ENCODE results near the gene PCNT.
"Not testable (repeated sequence)": the region's sequence is repeated elsewhere in the genome, so short reads cannot be mapped to it uniquely, and the experiment has no call there.

Gene PCNT

DNA sequence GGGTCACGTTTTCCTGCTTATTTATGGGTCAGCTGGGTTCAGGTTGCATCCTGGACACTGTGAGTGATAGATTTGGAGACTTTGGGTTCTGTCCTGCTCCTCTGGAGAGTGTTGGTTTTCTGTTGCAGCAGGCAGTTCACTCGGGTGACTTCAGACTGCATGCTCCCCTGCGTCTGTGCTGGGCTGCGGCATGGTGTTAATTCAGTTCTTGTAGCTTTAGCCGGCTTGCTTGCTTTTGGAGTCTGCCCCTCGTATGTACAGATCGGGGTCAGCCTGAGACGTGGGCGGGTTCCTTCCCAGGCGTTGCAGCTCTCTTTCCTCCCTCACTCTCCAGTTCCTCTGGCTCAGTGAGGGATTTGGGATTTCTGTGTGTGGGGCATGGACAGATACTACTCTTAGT is 38.0 kb downstream of the PCNT start:
- no peak for DNase-seq

DNA sequence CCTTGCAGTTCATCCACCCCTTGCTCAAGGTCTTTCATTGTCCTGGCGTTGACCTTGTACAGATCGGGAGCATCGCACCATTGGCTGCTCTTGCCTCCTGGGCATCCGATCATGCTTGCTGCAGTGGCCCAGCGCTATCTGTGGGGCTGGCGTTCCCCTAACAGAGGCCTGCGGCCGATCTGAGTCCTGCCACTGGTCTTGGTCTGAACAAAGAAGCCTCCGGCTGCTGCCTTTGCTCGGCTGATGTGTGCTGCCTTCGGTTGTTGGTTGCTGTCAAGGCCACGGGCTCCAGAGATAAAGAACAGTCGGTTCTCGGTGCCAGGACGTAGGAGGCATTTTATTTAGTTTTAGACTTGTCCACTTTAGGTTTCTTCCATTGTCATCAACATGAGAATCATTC is 39.0 kb downstream of the PCNT start:
- no peak for DNase-seq

GRCh38 chr21:46363698-46364097 is 39.7 kb downstream of the PCNT start:
- DNase-seq: no peak

DNA sequence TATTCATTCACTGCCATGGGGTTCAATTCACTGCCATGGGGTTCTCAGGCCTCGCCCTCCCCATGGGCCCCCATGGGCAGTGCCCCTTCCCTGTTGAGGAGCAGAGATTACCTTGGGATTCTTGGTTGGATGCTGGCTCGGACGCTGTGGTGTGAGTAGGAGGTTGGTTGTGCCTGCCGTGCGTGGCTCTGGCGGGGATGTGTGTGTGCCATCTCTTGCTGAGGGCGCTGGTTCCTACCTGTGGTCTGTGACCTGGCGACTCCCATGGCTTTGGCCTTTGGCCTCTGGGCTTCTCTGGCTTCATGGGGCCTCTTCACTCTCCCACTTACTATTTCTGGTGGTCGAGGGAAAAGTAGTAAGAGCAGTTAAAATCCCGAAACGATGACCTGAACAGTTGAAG is 42.1 kb downstream of the PCNT start:
- DNase-seq: no peak

GRCh38 chr21:46366561-46366960 is 42.6 kb downstream of the PCNT start:
- DNase-seq: no peak

GRCh38 chr21:46366966-46367365 is 43.0 kb downstream of the PCNT start:
- no peak for DNase-seq

GRCh38 chr21:46368533-46369285 is 44.8 kb downstream of the PCNT start:
- no peak for DNase-seq

DNA sequence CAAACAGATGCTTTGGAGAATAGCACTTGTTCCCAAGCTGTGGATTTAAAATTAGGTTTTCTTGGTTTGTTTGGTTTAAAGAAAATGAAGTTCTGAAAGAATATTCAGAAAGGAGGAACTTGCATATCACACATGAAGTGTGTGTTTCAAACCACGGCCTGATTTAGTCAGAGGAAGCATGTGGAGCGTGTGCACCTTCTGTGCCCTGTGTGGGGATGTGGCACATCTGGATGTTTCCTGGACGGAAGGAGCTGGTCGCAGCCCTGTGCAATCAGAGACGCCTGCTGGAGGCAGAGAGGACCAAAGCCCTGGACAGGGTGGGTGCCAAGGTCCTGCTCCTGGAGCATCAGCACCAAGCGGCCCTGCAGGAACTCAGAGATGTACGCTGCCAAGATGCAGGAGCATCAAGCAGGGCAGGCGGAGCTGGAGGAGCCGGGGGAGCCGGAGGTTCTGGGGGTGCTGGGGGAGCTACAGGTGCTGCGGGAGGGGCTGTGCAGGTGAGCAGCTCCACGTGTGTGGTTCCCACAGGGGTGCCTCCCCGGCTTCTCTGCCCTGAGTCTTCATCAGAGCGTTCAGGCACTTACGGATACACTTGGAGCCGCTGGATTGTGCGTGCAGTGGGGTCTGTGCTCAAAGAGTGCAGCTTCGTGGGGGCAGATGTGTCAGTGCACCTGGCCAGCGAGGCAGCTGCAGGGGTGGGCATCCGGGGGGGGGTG is 45.7 kb downstream of the PCNT start:
- DNase-seq: no peak

DNA sequence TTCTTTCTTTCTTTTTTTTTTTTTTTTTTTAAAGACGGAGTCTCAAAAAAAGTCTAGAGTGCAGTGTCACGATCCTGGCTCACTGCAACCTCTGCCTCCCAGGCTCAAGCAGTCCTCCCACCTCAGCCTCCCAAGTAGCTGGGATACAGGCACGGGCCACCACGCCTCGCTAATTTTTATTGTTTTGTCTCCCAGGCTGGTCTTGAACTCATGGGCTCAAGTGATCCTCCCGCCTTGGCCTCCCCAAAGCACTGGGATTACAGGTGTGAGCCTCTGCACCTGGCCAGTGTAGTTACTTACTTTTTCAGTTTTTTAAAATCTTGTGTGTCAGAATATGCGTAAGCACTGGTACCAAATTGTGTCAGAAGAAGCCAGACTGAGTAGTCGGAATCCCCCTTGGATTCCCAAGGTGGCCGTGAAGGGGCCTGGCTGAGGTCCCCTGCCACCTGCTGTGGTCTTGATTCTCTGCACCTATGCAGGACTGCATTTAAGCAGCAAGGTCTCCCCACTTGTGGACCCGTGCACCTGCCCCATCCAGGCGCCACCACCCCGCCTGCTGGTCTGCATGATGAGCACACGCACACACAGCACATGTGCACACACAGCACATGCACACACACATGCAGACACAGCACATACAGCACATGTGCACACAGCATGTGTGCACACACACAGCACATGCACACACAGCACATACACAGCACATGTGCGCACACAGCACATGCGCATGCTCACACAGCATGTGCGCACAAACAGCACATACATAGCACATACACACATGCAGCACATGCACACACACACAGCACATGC is 47.5 kb downstream of the PCNT start:
- no peak for DNase-seq

DNA sequence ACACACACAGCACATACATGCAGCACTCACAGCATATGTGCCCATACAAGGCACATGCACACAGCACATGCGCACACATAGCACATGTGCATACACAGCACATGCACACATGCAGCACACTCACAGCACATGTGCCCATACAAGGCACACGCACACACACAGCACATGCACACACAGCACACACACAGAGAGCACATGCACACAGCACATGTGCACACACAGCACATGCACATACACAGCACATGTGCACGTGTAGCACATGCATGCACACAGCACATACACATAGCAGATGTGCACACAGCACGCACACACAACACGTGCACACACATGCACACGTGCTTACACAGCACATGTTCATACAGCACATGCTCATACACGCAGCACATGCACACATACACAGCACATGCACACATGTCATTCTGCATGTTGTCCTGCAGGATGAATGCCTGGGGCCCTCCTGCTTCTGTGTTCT is 48.1 kb downstream of the PCNT start:
- no peak for DNase-seq

GRCh38 chr21:46372947-46373346 is 49.0 kb downstream of the PCNT start:
- not testable (repeated sequence) for DNase-seq

GRCh38 chr21:46374761-46375389 is 50.9 kb downstream of the PCNT start:
- no peak for DNase-seq

DNA sequence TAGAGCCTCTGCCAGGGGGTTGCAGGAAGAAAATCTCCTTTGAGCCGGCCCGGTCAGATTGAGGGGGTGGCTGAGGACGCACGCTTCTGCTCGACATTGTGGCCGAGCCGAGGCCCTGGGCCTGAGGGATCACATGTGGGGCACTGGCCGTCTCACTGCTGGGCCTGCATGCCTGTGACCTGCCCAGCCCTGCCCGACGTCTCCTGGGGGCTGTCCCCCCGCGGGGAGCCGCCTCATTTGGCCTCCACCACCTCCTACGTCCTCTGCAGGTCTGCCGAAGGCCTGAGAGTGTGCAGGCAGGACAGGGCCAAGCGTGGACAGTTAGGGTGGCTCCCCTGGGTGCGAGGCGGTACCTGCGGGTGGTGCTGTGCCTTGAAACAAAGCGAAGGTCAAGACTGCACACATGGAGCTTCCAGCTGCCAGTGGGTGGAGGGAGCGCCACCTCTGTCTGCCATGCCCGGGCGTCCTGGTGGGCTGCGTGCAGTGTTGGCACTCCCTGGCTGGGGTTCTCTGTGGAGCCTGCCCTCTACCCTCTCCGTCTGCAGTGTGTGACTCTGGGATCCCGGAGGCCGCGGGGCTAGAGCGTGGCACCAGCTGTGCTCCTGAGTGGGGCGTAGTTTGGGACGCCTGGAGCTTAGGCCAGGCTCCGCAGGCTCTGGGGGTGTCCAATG is 51.7 kb downstream of the PCNT start:
- DNase-seq: no peak

DNA sequence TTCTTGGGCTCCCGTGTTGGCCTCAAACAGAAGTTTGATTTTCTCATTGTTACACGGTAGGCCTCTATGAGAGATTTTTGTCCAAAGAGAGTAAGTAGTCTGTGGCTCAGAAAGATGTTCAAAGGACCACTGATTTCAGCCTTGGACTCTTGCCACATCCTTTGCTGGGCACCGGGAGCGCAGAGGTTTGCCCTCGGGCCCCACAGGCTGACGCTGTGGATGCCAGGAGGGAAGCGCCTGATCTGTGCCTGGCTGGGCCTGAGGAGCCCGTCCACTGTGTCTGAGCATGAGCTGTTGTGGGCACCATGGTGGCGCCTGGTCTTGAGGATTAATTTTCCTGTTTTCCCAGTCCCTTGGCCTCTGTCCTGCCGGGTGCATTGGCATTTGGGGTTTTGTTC is 52.3 kb downstream of the PCNT start:
- DNase-seq: no peak

- no peak for DNase-seq
Observed at GRCh38 chr21:46376856-46377453, 53.0 kb downstream of the PCNT start.

- DNase-seq: no peak
Observed at GRCh38 chr21:46377789-46378188, 53.8 kb downstream of the PCNT start.

GRCh38 chr21:46379105-46379504 is 55.1 kb downstream of the PCNT start:
- no peak for DNase-seq

- no peak for DNase-seq
Observed at GRCh38 chr21:46379691-46380090, 55.7 kb downstream of the PCNT start.

- DNase-seq: no peak
Observed at GRCh38 chr21:46381541-46381940, 57.6 kb downstream of the PCNT start.

GRCh38 chr21:46384556-46384955 is 60.6 kb downstream of the PCNT start:
- DNase-seq: no peak

DNA sequence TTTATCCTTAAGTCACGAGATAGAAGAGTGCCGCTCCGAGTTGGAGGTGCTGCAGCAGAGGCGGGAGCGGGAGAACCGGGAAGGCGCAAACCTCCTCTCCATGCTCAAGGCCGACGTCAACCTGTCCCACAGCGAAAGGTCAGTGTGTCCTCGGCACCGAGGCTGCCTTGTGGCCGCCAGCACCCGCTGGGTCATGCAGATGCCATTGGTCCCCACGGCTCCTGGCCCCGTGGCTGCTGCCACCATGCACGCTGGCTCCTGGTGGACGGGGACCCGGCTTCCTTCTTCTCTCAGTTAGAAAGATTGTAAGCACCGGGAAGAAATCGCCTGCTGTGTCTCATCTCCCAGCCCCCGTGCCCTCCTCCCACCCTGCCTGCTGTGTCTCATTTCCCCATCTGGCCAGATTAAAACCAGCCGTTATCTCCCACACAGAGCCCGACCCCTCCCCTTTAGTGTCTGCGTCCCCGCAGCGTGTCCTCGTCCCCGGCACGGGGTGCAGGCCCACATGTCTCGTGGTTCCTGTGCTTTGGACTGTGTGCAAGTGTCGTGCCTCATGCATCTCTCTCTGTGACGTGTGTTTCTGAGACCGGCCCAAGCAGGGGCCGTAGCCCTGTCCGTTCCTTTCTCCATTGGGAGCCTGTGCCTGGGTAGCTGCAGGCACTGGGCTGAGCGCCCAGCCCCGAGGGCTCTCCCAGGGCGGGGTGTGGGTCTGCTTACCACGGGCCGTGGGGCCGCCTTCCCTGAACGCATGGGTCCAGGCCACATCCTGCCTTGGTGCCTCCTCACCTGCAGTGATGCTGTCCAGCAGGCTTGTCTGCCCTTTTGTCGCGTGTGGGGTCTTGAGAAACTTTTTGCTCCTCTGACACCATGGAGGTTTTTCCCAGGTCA is 62.1 kb downstream of the PCNT start:
- DNase-seq: no peak

Data from NCI-H1092 (cell line).